Endothelial cell of umbilical vein (primary cell): Measurements from ENCODE around the gene WHRN.

Experiments
- CTCF ChIP-seq, 2 donors: IDR thresholded peaks; 1 replicate in 1 of 2; 2 replicates in 1 of 2; pipeline ENCODE4 v1.5.1; 2011; ENCODE audit warnings: low read length in 2 of 2, mild to moderate bottlenecking in 2 of 2, moderate library complexity in 2 of 2, control low read depth in 1 of 2, inconsistent platforms in 1 of 2, low read depth in 1 of 2; ENCODE audit not compliant: insufficient read depth in 1 of 2; ENCODE audit errors: extremely low read depth in 1 of 2
- EZH2 ChIP-seq: IDR thresholded peaks from 2 replicates; pipeline ENCODE4 v1.6.1; 2012; ENCODE audit warnings: borderline replicate concordance, low read depth, mild to moderate bottlenecking, moderate library complexity, low read length, inconsistent platforms; ENCODE audit not compliant: severe bottlenecking
- MAX ChIP-seq: IDR thresholded peaks from 2 replicates; pipeline ENCODE4 v1.6.1; 2011; ENCODE audit not compliant: insufficient read depth, insufficient read length
- MYC ChIP-seq: IDR thresholded peaks from one replicate; pipeline ENCODE4 v1.6.1; 2011; ENCODE audit warnings: mild to moderate bottlenecking, low read depth, low read length
- POLR2A ChIP-seq: IDR thresholded peaks from 2 replicates; pipeline ENCODE4 v1.6.1; 2012; ENCODE audit warnings: low read depth, mild to moderate bottlenecking, control low read depth, low read length
- POLR2AphosphoS5 ChIP-seq: IDR thresholded peaks from 2 replicates; pipeline ENCODE4 v1.6.1; 2012; ENCODE audit warnings: low read depth, mild to moderate bottlenecking, control low read depth, low read length, moderate library complexity; ENCODE audit not compliant: insufficient read depth

GRCh38 chr9:114465906-114466900 is 39.1 kb downstream of the WHRN start:
- no peak for TF ChIP-seq CTCF (IDR thresholded peaks at IDR 0.05; ENCODE audit: extremely low read depth in 1 of 2, insufficient read depth in 1 of 2, low read depth in 1 of 2, low read length in 2 of 2)
- no peak for TF ChIP-seq POLR2AphosphoS5
- no peak for TF ChIP-seq POLR2A
- TF ChIP-seq MYC, result no peak
- TF ChIP-seq EZH2, result no peak
- TF ChIP-seq MAX, result no peak
